ENCODE measurements around the gene DZIP3.
"Not testable (repeated sequence)": the region's sequence is repeated elsewhere in the genome, so short reads cannot be mapped to it uniquely, and the experiment has no call there.

DNA sequence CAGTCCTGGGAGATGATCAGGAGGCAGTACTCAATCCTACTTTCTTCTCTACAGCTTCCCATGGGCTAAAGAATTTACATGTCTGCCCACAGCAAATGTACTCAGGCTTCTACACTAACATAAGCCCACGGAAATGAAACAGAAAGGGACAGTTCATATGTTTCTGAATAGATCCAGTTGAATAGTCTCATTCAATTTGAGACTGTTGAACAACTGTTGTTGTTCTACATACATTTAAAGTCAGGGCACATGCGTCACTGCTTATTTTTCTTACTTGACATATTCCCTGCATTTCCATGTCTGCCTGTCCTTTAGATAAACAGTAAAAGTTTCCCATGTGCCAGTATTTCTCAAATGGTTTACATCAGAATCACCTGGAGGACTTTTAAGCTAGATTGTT lies 102.8 kb downstream of the DZIP3 start:
- TF ChIP-seq POLR2AphosphoS5, CTCF, EP300 (IDR thresholded peaks at IDR 0.05): not testable (repeated sequence)
